Measurements from ENCODE around the gene GNB1L. TPM values are rescaled to one million over a fixed set of nuclear protein-coding genes. Genes with fewer than 3 reads are reported as not detected.

Gene GNB1L
- total RNA-seq, 1 experiment from 2014 or later, result 12.2 TPM

- no peaks in the 10 kb centered on the region for H3K27me3 ChIP-seq (ENCODE audit: control insufficient read depth, insufficient read depth, low read length)
- CTCF ChIA-PET, result interaction anchor here (0.6 kb wide), 1 partner anchor 746 kb away, joined by 5 read pairs; no protein-coding TSS in a partner anchor
- no peak for DNase-seq (ENCODE audit: low read depth, low spot score)
- in situ Hi-C loops (cut with HindIII; ENCODE audit: low pct_unique_long_range_greater_than_20kb, low sequenced_read_pairs), result no loop called here
- H3K4me3 ChIP-seq (ENCODE audit: low read depth in 2 of 2, low read length in 2 of 2), result peak overlapping the region; percentile 58 to 71
- POLR2A ChIA-PET, result no interaction called here
- BruUV-seq (replicated peaks), result no TSS peak
- peak overlapping the region; percentile 99 for H3K27ac ChIP-seq (ENCODE audit: low read length)
- ATAC-seq, result peak; percentile 29
- TF ChIP-seq CTCF (IDR thresholded peaks at IDR 0.05) (no peak), TCF7L2 (IDR thresholded peaks at IDR 0.05; ENCODE audit: low read depth, low read length) (no peak), REST (IDR thresholded peaks at IDR 0.05; ENCODE audit: insufficient read depth in 1 of 2, low read depth in 2 of 2, low read length in 1 of 2) (no peak), POLR2AphosphoS5 (IDR thresholded peaks at IDR 0.05; ENCODE audit: low read depth, low read length) (0 out of 2 replicates have a peak, but pooled peaks have one; percentile 9), SIN3A (IDR thresholded peaks at IDR 0.05; ENCODE audit: borderline replicate concordance, insufficient read depth, low read depth, low read length) (no peak)
- no peaks in the 10 kb centered on the region for H3K9me3 ChIP-seq (ENCODE audit: control insufficient read depth, insufficient read depth, low read depth, low read length)
- H3K4me1 ChIP-seq (ENCODE audit: control insufficient read depth, insufficient read depth, low read length), result peaks cover 14% of the 10 kb centered on the region
- H3K36me3 ChIP-seq (ENCODE audit: control insufficient read depth, insufficient read depth, low read length), result no peaks in the 10 kb centered on the region
- intact Hi-C loops (cut with micrococcal nuclease; ENCODE audit: unreplicated experiment), result no loop called here
These were observed 97.3 kb downstream of the GNB1L start for GRCh38 chr22:19757140-19757984.

- no peaks in the 10 kb centered on the region for H3K27me3 ChIP-seq (ENCODE audit: control insufficient read depth, insufficient read depth, low read length)
These were observed 98.2 kb downstream of the GNB1L start for GRCh38 chr22:19756288-19757128.

More at GRCh38 chr22:19756288-19757128, 98.2 kb downstream of the GNB1L start:
- Histone ChIP-seq H3K27ac (ENCODE audit: low read length) (peak overlapping the region; percentile 99), H3K4me1 (ENCODE audit: control insufficient read depth, insufficient read depth, low read length) (peaks cover 19% of the 10 kb centered on the region), H3K4me3 (ENCODE audit: low read depth in 2 of 2, low read length in 2 of 2) (peak overlapping the region; percentile 58 to 71), H3K36me3 (ENCODE audit: control insufficient read depth, insufficient read depth, low read length) (no peaks in the 10 kb centered on the region), H3K9me3 (ENCODE audit: control insufficient read depth, insufficient read depth, low read depth, low read length) (no peaks in the 10 kb centered on the region)
- ATAC-seq, result peak; percentile 24; the same call in 1 of the 2 replicates
- TF ChIP-seq POLR2AphosphoS5 (IDR thresholded peaks at IDR 0.05; ENCODE audit: low read depth, low read length), result 0 out of 2 replicates have a peak, but pooled peaks have one; percentile 15
- TF ChIP-seq SIN3A (IDR thresholded peaks at IDR 0.05; ENCODE audit: borderline replicate concordance, insufficient read depth, low read depth, low read length), result no peak; the same call in 1 of the 2 replicates
- peak; percentile 80 for TF ChIP-seq CTCF (IDR thresholded peaks at IDR 0.05)
- BruUV-seq (replicated peaks), result no TSS peak
- CTCF ChIA-PET, result interaction anchor here (0.6 kb wide), 1 partner anchor 745 kb away, joined by 5 read pairs; no protein-coding TSS in a partner anchor
- POLR2A ChIA-PET, result interaction anchor here (0.6 kb wide), 1 partner anchor 169 kb away, joined by 6 read pairs; no protein-coding TSS in a partner anchor
- DNase-seq (ENCODE audit: low read depth, low spot score), result no peak
- in situ Hi-C loops (cut with HindIII; ENCODE audit: low pct_unique_long_range_greater_than_20kb, low sequenced_read_pairs), result no loop called here
- intact Hi-C loops (cut with micrococcal nuclease; ENCODE audit: unreplicated experiment), result no loop called here

Measured in Panc1 (cell line).